ENCODE data around the gene PCDH17. TPM values are rescaled to one million over a fixed set of nuclear protein-coding genes. Genes with fewer than 3 reads are reported as not detected.

The PCDH17 gene
- total RNA-seq, 4 donors from 2014 or later, result 0.88 to 4.1 (median 1.8) TPM

GRCh38 chr13:57724486-57725272 is 93.1 kb downstream of the PCDH17 start:
- Histone ChIP-seq H3K4me1 (no peaks in the 10 kb centered on the region), H3K36me3 (no peaks in the 10 kb centered on the region), H3K27me3 (no peaks in the 10 kb centered on the region), H3K9me3 (no peaks in the 10 kb centered on the region), H3K4me3 (no peak overlapping the region), H3K27ac (no peak overlapping the region)
- TF ChIP-seq CTCF (IDR thresholded peaks at IDR 0.05) (no peak), POLR2A (IDR thresholded peaks at IDR 0.05) (no peak)
- no peak for DNase-seq

DNA sequence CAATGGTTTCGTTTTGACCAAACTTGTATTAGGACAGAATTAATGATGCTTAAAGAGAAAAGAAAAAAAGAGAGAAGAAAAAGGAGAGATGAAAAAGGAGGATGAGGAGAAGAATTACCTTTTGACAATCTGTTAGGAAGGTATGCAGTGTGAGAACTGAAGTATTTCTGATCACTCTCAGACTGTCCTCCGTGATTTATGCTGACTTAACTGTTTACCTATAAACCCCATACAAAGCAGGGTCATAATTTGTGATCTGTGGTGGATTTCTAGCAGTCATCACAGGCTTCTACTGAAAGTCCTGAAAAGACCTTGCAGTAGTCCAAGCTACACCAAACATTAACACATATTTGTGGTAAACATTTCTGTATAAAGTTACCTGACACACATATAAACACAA is 93.9 kb downstream of the PCDH17 start:
- no peaks in the 10 kb centered on the region for H3K9me3 ChIP-seq
- H3K36me3 ChIP-seq, result no peaks in the 10 kb centered on the region
- H3K4me1 ChIP-seq, result no peaks in the 10 kb centered on the region
- no peaks in the 10 kb centered on the region for H3K27me3 ChIP-seq
- TF ChIP-seq CTCF (IDR thresholded peaks at IDR 0.05) (no peak), POLR2A (IDR thresholded peaks at IDR 0.05) (no peak)
- no peak overlapping the region for H3K27ac ChIP-seq
- no peak overlapping the region for H3K4me3 ChIP-seq
- DNase-seq, result no peak

DNA sequence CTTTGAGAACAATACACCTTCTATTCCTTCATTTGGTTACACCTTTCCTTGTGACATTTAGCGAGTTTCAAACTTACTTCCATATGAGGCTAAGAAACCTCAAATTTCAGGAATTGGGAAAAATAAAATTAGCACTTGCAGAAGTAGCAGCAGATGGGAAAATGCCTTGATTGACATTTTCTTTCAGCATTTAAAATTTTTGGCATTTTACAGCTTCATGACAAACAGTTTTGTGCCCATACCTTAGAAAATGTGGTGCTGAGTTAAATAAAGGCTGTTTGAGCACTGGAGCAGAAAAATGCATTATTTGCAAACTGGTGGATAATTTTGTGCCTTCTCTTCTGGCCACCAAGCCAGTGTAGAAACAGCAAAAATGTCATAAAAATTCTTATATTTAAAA is 95.4 kb downstream of the PCDH17 start:
- DNase-seq, result no peak
- H3K9me3 ChIP-seq, result no peaks in the 10 kb centered on the region
- no peak for TF ChIP-seq POLR2A (IDR thresholded peaks at IDR 0.05)
- TF ChIP-seq CTCF (IDR thresholded peaks at IDR 0.05), result no peak
- H3K36me3 ChIP-seq, result no peaks in the 10 kb centered on the region
- no peak overlapping the region for H3K4me3 ChIP-seq
- no peaks in the 10 kb centered on the region for H3K27me3 ChIP-seq
- H3K27ac ChIP-seq, result no peak overlapping the region
- no peaks in the 10 kb centered on the region for H3K4me1 ChIP-seq

DNA sequence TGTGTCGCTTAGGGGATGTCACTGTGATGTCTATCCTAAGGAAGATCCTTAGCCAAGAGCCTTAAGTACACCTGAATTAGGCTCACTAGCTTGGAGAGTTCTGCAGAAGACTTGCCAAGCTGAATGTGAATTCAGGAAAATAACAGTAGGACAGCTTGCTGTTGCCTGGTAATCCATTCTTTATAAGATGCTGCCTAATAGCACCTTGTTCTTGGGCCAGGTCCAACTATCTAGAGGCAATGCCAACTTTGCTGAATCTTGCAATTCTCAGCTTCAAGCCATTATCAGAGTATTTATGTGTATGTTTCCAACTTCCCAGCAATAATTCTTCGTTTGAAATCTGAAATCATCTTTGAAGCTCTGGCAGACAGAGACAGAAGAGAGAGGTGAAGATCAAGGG is 102.8 kb downstream of the PCDH17 start:
- Histone ChIP-seq H3K4me1 (no peaks in the 10 kb centered on the region), H3K27ac (no peak overlapping the region), H3K36me3 (no peaks in the 10 kb centered on the region), H3K4me3 (no peak overlapping the region), H3K27me3 (no peaks in the 10 kb centered on the region), H3K9me3 (no peaks in the 10 kb centered on the region)
- no peak for TF ChIP-seq CTCF (IDR thresholded peaks at IDR 0.05)
- TF ChIP-seq POLR2A (IDR thresholded peaks at IDR 0.05), result no peak
- no peak for DNase-seq

- TF ChIP-seq CTCF (IDR thresholded peaks at IDR 0.05), result no peak
- TF ChIP-seq POLR2A (IDR thresholded peaks at IDR 0.05), result no peak
- Histone ChIP-seq H3K4me3 (no peak overlapping the region), H3K27me3 (no peaks in the 10 kb centered on the region), H3K4me1 (no peaks in the 10 kb centered on the region), H3K9me3 (no peaks in the 10 kb centered on the region), H3K36me3 (no peaks in the 10 kb centered on the region), H3K27ac (no peak overlapping the region)
- DNase-seq, result no peak
Observed at GRCh38 chr13:57739089-57739488, 107.5 kb downstream of the PCDH17 start.
